ENCODE data around the gene ITM2A. TPM values are rescaled to one million over a fixed set of nuclear protein-coding genes. Genes with fewer than 3 reads are reported as not detected.

ITM2A gene
- total RNA-seq, 1 experiment from 2014 or later, result not detected

- BruUV-seq (replicated peaks), result no TSS peak
- no peaks in the 10 kb centered on the region for H3K79me2 ChIP-seq (ENCODE audit: insufficient read depth, low read length)
- ChIA-PET RAD21 (ENCODE audit: low non-redundant PET in 1 of 2, low total read pairs in 2 of 2, uncharacterized antibody in 2 of 2, unreplicated experiment in 2 of 2) (no interaction called here), POLR2A (no interaction called here), CTCF (no interaction called here)
- H3K27ac ChIP-seq (ENCODE audit: low read depth, low read length), result no peak overlapping the region
- TF ChIP-seq JUND (IDR thresholded peaks at IDR 0.05) (no peak), TCF7L2 (IDR thresholded peaks at IDR 0.05; ENCODE audit: borderline replicate concordance, extremely low read depth, insufficient read depth, insufficient read length) (no peak), EZH2 (IDR thresholded peaks at IDR 0.05) (no peak), ZFX (IDR thresholded peaks at IDR 0.05) (no peak), POLR2AphosphoS5 (IDR thresholded peaks at IDR 0.05; ENCODE audit: low read depth, low read length) (no peak), EGR1 (IDR thresholded peaks at IDR 0.05; ENCODE audit: low read depth) (no peak), CEBPB (IDR thresholded peaks at IDR 0.05; ENCODE audit: low read depth) (no peak), CTCF (IDR thresholded peaks at IDR 0.05 in 2 of 3, conservative IDR thresholded peaks at IDR 0.05 in 1 of 3; ENCODE audit: borderline replicate concordance in 1 of 3, insufficient read depth in 1 of 3, low read depth in 2 of 3, low read length in 2 of 3) (no peak), SRF (IDR thresholded peaks at IDR 0.05; ENCODE audit: low read depth) (no peak), RAD21 (IDR thresholded peaks at IDR 0.05; ENCODE audit: low read depth) (no peak), CBX3 (IDR thresholded peaks at IDR 0.05; ENCODE audit: low read depth) (no peak), ZNF274 (IDR thresholded peaks at IDR 0.05; ENCODE audit: low read depth, low read length) (no peak), YY1 (IDR thresholded peaks at IDR 0.05; ENCODE audit: extremely low read depth, insufficient replicate concordance, low read depth, low read length) (no peak), REST (IDR thresholded peaks at IDR 0.05; ENCODE audit: low read depth) (no peak), ATF3 (IDR thresholded peaks at IDR 0.05) (no peak), POLR2A (IDR thresholded peaks at IDR 0.05; ENCODE audit: borderline replicate concordance, extremely low read depth, insufficient read depth, insufficient read length) (no peak), SP1 (IDR thresholded peaks at IDR 0.05; ENCODE audit: low read depth) (no peak)
- no peaks in the 10 kb centered on the region for H3K9me3 ChIP-seq (ENCODE audit: control insufficient read depth in 1 of 2, insufficient read depth in 1 of 2, low read depth in 1 of 2, low read length in 2 of 2)
- no peaks in the 10 kb centered on the region for H3K36me3 ChIP-seq (ENCODE audit: control insufficient read depth in 1 of 2, insufficient read depth in 2 of 2, low read length in 2 of 2)
- no peak overlapping the region for H3K9ac ChIP-seq (ENCODE audit: low read length)
- DNase-seq (ENCODE audit: low read depth, low spot score) (no peak), ATAC-seq (no peak)
- no peak overlapping the region for H3K4me3 ChIP-seq (replicated peaks in 1 of 2; ENCODE audit: low read depth in 1 of 2, low read length in 2 of 2)
- no peaks in the 10 kb centered on the region for H3K27me3 ChIP-seq (ENCODE audit: insufficient read depth, low read length)
- intact Hi-C loops (cut with micrococcal nuclease), result no loop called here
- no peaks in the 10 kb centered on the region for H4K20me1 ChIP-seq (ENCODE audit: insufficient read depth)
- no peak overlapping the region for H3K4me2 ChIP-seq (ENCODE audit: low read length)
- H3K9me2 ChIP-seq (ENCODE audit: insufficient read depth), result no peaks in the 10 kb centered on the region
- H2AFZ ChIP-seq (ENCODE audit: low read depth, low read length, poor library complexity, severe bottlenecking), result no peak overlapping the region
- no peaks in the 10 kb centered on the region for H3K4me1 ChIP-seq (ENCODE audit: control insufficient read depth in 1 of 2, insufficient read depth in 2 of 2, low read length in 2 of 2)
Observed at GRCh38 chrX:79375340-79375739, 8.2 kb upstream of the ITM2A start.
